COLO668 (cell line): ENCODE results near the gene TGFBR3.

ENCODE experiments used
- DNase-seq: peaks from one replicate; lab custom pipeline; 2025; ENCODE audit not compliant: unreplicated experiment; lab: John Stamatoyannopoulos, UW

TGFBR3 gene

GRCh38 chr1:91741301-91741700, 144.7 kb downstream of the TGFBR3 start:
- no peak for DNase-seq

DNA sequence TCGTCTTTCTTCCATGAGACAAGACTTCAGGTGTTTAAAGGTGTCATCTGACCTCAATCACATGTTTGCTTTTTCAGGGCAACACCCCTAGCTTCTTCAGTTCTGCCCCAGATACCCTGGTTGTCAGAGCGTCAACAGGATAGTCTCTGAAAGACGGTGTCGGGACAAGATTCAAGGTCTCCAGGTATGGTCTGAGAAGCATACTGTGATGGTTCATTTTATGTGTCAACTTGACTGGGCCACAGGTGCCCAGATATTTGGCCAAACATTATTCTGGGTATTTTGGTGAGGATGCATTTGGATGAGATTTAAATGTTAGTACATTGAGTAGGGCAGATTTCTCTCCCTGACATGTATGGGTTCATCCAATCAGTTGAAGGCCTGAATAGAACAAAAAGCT, 148.3 kb downstream of the TGFBR3 start:
- DNase-seq: no peak

DNA sequence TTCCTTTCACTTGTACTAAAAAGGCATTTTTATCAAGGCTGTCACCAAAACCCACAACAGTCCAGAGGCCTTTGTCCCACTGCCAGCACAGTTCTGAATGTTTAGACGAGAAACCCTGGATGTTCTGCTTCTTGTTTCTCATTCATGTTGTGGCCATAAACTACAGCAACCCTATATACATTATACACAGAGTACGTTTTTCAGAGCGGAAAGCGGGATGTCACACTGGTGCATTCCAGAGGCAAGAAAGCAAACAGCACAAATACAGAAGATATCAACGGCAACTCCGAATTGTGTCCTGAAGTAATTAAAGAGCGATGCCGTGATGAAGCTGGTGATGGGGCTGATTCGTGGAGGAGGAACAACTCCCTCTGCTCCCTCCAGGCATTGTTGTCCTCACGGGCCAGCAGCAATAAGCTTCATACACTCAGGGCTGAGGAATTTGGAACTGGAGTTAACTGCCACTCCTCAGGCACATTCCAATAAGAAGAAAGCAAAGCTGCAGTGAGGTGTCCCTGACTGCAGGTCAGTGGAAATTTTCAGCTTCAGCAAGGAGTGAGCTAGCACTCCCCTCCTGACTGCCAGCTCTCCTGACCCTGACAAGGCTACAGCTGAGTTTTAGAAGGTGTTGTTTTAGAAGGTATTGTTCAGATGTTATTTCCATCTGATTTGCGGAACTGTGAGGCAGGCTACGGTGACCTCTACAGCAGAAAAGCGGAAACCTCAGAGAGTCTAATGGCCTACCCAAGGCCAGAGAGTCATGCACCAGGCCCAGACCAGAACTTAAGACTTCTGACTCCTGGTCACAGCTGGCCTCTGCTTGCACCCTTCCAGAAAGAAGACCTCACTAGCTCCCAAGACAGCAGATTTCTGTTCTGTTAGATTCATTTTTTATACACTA, 149.0 kb downstream of the TGFBR3 start:
- DNase-seq: no peak

- DNase-seq: no peak
Measured at GRCh38 chr1:91736146-91736714, 149.7 kb downstream of the TGFBR3 start.

- no peak for DNase-seq
Measured at GRCh38 chr1:91735266-91735845, 150.6 kb downstream of the TGFBR3 start.

DNA sequence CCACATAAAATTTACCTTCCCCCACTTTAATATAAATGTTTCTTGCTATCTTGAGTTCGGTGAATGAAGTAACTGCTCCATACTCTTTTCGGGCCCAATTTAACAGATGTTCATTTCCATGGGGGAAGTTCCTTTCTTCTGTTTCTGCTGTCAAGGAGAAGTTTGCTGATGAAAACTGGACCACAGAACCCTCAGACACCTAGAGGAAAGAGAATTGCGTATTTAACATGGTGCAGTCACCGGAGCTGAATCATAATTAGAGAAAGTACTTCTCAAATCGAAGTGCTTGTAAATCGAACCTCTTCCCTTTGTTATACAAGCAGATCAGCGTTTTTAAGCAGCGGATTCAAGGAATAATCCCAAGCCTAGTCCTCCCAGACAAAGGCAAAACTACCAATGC, 151.2 kb downstream of the TGFBR3 start:
- DNase-seq: no peak

GRCh38 chr1:91733108-91733710, 152.7 kb downstream of the TGFBR3 start:
- DNase-seq: no peak

DNA sequence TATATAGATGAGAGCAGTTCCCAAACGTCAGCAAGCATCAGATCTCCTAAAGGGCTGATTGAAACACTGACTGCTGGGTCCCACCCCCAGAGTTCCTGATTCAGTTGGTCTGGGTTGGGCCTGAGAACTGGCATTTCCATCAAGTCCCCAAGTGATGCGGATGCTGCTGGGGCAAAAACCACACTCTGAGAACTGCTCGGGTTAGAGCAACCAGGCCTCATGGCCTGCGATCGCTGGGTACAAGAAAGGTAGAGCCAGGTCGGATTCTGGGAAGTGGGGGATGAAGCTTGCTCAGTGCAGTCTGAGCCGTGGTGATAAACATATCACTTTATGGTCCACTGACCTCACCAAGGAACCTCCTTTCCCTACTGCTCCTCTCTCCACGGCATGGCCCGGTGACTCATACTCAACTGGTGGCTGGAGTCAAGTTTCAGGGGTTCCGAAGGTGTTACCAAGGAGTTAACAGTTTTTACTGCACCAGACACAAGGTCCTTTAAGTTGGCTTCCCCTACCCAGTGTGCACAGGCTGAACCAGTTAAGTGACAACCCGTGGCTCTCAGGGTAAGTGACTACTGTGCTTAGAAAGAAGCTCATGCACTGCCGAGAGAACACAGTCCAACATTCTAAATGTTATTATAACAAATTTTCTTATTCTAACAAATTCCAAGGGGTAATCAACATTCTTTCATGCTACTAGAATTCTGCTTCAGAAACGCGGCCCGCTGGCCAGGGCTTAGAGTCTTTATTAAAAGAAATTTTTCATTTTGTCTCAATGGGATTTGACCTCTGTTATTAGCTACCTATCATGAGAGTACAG, 153.5 kb downstream of the TGFBR3 start:
- no peak for DNase-seq

DNA sequence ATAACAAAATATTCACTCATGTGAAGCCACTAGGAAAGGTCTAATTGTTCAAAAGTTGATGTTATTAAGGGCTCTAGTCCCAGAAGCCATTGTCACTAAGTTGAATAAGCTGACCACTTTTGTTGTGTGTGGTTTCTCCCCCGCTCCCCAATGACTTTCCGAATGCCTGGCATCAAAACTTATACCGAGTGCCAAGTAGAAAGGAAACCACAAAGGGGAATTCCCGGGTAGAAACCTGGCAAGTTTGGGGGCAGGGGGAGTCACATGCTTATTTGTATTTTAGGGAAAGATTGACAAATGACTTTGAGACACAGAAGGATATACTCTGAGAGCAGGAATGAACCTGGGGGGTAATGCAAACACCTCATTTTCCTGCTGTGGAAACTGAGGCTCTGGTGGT, 154.1 kb downstream of the TGFBR3 start:
- DNase-seq: no peak

GRCh38 chr1:91730801-91731732, 154.9 kb downstream of the TGFBR3 start:
- DNase-seq: no peak

DNA sequence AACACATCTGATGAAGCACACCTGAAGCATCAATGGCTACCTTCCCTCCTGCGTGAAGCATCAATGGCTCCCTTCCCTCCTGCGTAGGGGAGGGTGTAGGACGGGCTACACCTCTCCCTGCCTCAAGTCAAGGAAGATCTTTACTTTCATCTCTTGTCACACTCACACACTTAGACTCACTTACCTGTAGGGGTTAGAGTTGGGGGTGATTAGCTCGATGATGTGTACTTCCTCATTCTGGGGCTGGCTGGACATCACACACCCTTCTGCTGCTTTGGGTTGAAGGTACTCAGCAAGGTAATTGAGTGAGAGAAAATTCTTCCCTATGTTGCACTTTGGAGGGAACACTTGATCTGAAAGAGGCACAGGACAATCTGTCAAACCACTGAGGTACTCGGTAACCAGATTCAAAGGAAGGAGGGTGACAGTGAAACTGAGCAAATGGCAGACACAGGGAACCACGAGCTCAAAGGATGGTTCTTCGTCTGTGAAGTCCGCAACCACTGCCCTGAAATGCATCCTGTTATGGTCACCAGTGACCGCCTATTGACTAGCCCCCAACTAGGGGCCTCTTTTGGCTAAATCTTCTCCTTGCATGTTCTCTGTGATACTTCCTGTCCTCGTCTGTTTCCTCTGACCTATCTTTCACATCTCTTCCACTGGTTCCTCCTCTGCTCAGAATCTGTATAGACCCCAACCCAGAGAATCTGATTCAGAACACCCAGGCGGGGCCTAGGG, 156.2 kb downstream of the TGFBR3 start:
- DNase-seq: no peak

GRCh38 chr1:91727763-91728162, 158.2 kb downstream of the TGFBR3 start:
- DNase-seq: no peak

GRCh38 chr1:91725989-91726721, 159.8 kb downstream of the TGFBR3 start:
- no peak for DNase-seq

GRCh38 chr1:91725618-91725988, 160.3 kb downstream of the TGFBR3 start:
- no peak for DNase-seq

- DNase-seq: no peak
Measured at GRCh38 chr1:91724644-91725043, 161.3 kb downstream of the TGFBR3 start.

DNA sequence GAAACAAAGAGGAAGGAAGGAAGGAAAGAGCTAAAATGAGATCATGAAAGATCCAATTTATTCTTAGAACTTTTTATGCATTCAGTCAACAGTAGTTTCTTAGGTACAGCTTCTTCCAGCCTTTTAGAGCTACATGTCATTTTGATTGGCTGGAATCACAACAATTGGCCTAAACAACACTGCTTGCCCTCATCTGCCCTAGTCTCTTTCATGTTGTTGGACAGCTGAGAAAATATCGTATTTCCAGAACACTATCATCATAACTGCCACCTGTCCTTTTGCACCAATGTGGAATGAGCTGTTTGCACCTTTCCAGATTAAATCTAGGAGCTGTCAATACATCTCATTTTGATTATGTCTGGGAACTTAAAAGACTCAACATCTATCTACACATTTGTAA, 161.7 kb downstream of the TGFBR3 start:
- DNase-seq: no peak

- no peak for DNase-seq
Measured at GRCh38 chr1:91720044-91720443, 165.9 kb downstream of the TGFBR3 start.

DNA sequence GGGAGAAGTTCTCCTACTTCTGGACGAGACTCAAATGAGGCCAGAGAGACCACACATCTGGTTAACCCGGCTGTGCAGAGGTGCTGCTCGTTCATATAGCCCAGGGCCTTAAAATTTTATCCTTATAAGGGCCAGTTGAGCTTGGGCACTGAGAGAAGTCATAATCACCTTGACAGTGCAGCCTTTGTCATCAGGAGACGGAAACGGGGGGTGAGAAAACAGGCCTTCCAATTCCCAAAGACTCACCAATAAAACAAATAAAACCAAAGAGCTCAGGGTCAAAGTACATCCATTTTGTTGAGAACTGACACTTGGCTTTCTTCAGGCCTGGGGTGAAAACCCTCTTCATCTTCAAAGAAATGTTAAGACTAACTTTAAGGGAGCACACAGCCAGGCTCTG, 167.1 kb downstream of the TGFBR3 start:
- DNase-seq: no peak

DNA sequence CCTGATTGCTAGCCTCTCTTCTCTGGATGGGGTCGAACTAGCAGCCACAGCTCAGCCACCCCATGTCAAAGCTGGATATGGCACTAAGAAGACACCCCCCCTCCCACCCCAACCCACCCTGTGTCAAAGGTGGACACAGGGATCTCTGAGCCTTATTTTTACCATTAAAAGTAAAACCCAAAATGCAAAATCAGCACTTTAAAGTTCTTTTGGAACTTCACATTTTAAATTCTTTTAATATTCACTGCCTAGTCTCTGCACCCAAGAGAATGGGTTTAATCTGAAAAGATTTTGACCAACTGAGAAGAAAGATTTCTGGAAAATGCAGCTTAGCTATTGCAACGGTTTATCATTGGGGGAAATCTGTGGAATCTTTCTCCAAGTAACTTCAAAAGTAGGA, 167.6 kb downstream of the TGFBR3 start:
- DNase-seq: no peak
